MCF 10A (cell line): ENCODE results near the gene AP2A1. TPM values are rescaled to one million over a fixed set of nuclear protein-coding genes. Genes with fewer than 3 reads are reported as not detected.

Source experiments
- BruUV-seq: library from RNA; stranded (reverse); fragments of 400-500 nt; replicated peaks from 2 replicates; lab custom pipeline; 2021; lab: Mats Ljungman, UMichigan
- CTCF ChIA-PET: fragments of 300-600 bp; sonication (Branson Sonifier 250); formaldehyde crosslinking; extraction: SDS; loops from one replicate; lab custom pipeline; 2021; ENCODE audit warnings: antibody characterized with exemption, inconsistent platforms; lab: Yijun Ruan, JAX
- POLR2A ChIA-PET: fragments of 300-600, 350-650 bp; sonication (Branson Sonifier 250); formaldehyde crosslinking; extraction: SDS; loops from one replicate; lab custom pipeline; 2020; ENCODE audit warnings: antibody characterized with exemption, inconsistent platforms; lab: Yijun Ruan, JAX
- DNase-seq: peaks from one replicate; pipeline ENCODE4 v3.0.0-alpha.2; 2018; ENCODE audit not compliant: unreplicated experiment
- H3K27ac Mint-ChIP-seq: one replicate; pipeline ENCODE4 v1.8.0; 2022; ENCODE audit warnings: mild to moderate bottlenecking, low read depth, mixed read lengths; ENCODE audit not compliant: unreplicated experiment
- H3K27me3 Mint-ChIP-seq: one replicate; pipeline ENCODE4 v1.8.0; 2022; ENCODE audit warnings: mixed read lengths; ENCODE audit not compliant: insufficient read depth, unreplicated experiment
- H3K36me3 Mint-ChIP-seq: one replicate; pipeline ENCODE4 v1.8.0; 2022; ENCODE audit warnings: mild to moderate bottlenecking, moderate library complexity, mixed read lengths; ENCODE audit not compliant: insufficient read depth, unreplicated experiment
- H3K4me1 Mint-ChIP-seq: one replicate; pipeline ENCODE4 v1.8.0; 2022; ENCODE audit warnings: mixed read lengths; ENCODE audit not compliant: insufficient read depth, unreplicated experiment
- H3K4me3 Mint-ChIP-seq: one replicate; pipeline ENCODE4 v1.8.0; 2022; ENCODE audit warnings: mild to moderate bottlenecking, moderate library complexity, mixed read lengths; ENCODE audit not compliant: unreplicated experiment
- H3K9me3 Mint-ChIP-seq: one replicate; pipeline ENCODE4 v1.8.0; 2022; ENCODE audit warnings: mixed read lengths; ENCODE audit not compliant: unreplicated experiment
- CTCF ChIP-seq: fragments of 200-600 bp; IDR thresholded peaks from one replicate; pipeline ENCODE4 v1.8.0; 2022; ENCODE audit warnings: antibody characterized with exemption, mild to moderate bottlenecking; ENCODE audit not compliant: unreplicated experiment
- intact Hi-C: fragments of 100-400 bp; cut with micrococcal nuclease; formaldehyde crosslinking; loops from 2 replicates; pipeline ENCODE4 v1.14.1; 2022
- total RNA-seq: library from RNA; stranded (reverse); gene quantifications from 2 replicates; pipeline ENCODE4 v1.2.3, GENCODE V29; 2022

AP2A1 gene
- total RNA-seq, 1 experiment from 2014 or later: 70.5 TPM

GRCh38 chr19:49849433-49850220 lies 82.8 kb downstream of the AP2A1 start:
- no peak for DNase-seq
- intact Hi-C loops: loop anchor here (1.0 to 10.0 kb wide), 3 partner anchors 36 to 175 kb away; partner anchors contain the start of genes AP2A1, FUZ and PRMT1
- H3K27ac Mint-ChIP-seq: peak overlapping the region; percentile 89
- no peak for TF ChIP-seq CTCF
- H3K4me3 Mint-ChIP-seq: peak overlapping the region; percentile 84
- H3K9me3 Mint-ChIP-seq: peaks cover 6% of the 10 kb centered on the region
- peaks cover 32% of the 10 kb centered on the region for H3K4me1 Mint-ChIP-seq
- no peaks in the 10 kb centered on the region for H3K27me3 Mint-ChIP-seq
- no TSS peak for BruUV-seq
- CTCF ChIA-PET: interaction anchor here (1.1 kb wide), 1 partner anchor 166 kb away, joined by 5 read pairs; no protein-coding TSS in a partner anchor
- POLR2A ChIA-PET: interaction anchor here (0.6 to 4.3 kb wide), 23 partner anchors 10 to 269 kb away, joined by 3 to 40 read pairs (median 6); partner anchors contain the start of genes AKT1S1, AP2A1, FUZ and MED25
- H3K36me3 Mint-ChIP-seq: peaks cover 11% of the 10 kb centered on the region

- no TSS peak for BruUV-seq
- Mint-ChIP-seq H3K36me3 (peaks cover 11% of the 10 kb centered on the region), H3K4me1 (peaks cover 32% of the 10 kb centered on the region), H3K4me3 (peak overlapping the region; percentile 84), H3K9me3 (peaks cover 6% of the 10 kb centered on the region), H3K27me3 (no peaks in the 10 kb centered on the region), H3K27ac (peak overlapping the region; percentile 89)
- intact Hi-C loops: loop anchor here (1.0 to 10.0 kb wide), 3 partner anchors 37 to 175 kb away; partner anchors contain the start of genes AP2A1, FUZ and PRMT1
- CTCF ChIA-PET: interaction anchor here (1.1 kb wide), 1 partner anchor 166 kb away, joined by 5 read pairs; no protein-coding TSS in a partner anchor
- TF ChIP-seq CTCF: no peak
- POLR2A ChIA-PET: interaction anchor here (0.7 to 4.3 kb wide), 24 partner anchors 9 to 209 kb away, joined by 3 to 40 read pairs (median 6); partner anchors contain the start of genes AKT1S1, AP2A1, ATF5 and FUZ
- no peak for DNase-seq
These were observed 83.4 kb downstream of the AP2A1 start for GRCh38 chr19:49850221-49850486.

- peak; percentile 93 for DNase-seq
- Mint-ChIP-seq H3K27ac (peak within 1 kb of the TSS; percentile 89), H3K4me1 (peaks cover 32% of the 10 kb centered on the region), H3K4me3 (peak within 1 kb of the TSS; percentile 84), H3K36me3 (peaks cover 17% of the 10 kb centered on the region), H3K9me3 (peaks cover 6% of the 10 kb centered on the region), H3K27me3 (no peaks in the 10 kb centered on the region)
- CTCF ChIA-PET: interaction anchor here (1.1 kb wide), 1 partner anchor 167 kb away, joined by 5 read pairs; no protein-coding TSS in a partner anchor
- TSS peak; percentile 27 for BruUV-seq
- POLR2A ChIA-PET: interaction anchor here (0.6 to 4.3 kb wide), 28 partner anchors 9 to 210 kb away, joined by 3 to 40 read pairs (median 5); partner anchors contain the start of genes AKT1S1, AP2A1, ATF5 and FUZ
- intact Hi-C loops: loop anchor here (1.0 to 10.0 kb wide), 3 partner anchors 37 to 176 kb away; partner anchors contain the start of genes AP2A1, FUZ and PRMT1
- no peak for TF ChIP-seq CTCF
These were observed 83.9 kb downstream of the AP2A1 start, which contains the start of gene PTOV1 for GRCh38 chr19:49850487-49851342. Gene PTOV1 (plus strand): TSS chr19:49851159.
